ENCODE data around the gene ANKH. TPM values are rescaled to one million over a fixed set of nuclear protein-coding genes. Genes with fewer than 3 reads are reported as not detected.

ANKH gene
- total and polyA plus RNA-seq, 10 of the 15 experiments (the other 5 are each of a cell fraction or from before 2014, with no cell fraction given), result 2.1 to 43.9 (median 14.4) TPM

GRCh38 chr5:14909369-14909768, 37.8 kb upstream of the ANKH start (continued):
- no peak for TF ChIP-seq HSF1 (IDR thresholded peaks at IDR 0.05; ENCODE audit: low read depth, low read length)
- no peak for TF ChIP-seq MTA2 (IDR thresholded peaks at IDR 0.05; ENCODE audit: low read depth)
- TF ChIP-seq ZNF592 (IDR thresholded peaks at IDR 0.05), result no peak
- no peak for TF ChIP-seq ASH2L (IDR thresholded peaks at IDR 0.05; ENCODE audit: borderline replicate concordance, low read depth)
- no peak for TF ChIP-seq CREM (IDR thresholded peaks at IDR 0.05; ENCODE audit: low read depth)
- no peak for TF ChIP-seq TCF12 (IDR thresholded peaks at IDR 0.05; ENCODE audit: low read depth, low read length)
- TF ChIP-seq RAD21 (IDR thresholded peaks at IDR 0.05; ENCODE audit: insufficient read depth, low read depth, low read length), result no peak

DNA sequence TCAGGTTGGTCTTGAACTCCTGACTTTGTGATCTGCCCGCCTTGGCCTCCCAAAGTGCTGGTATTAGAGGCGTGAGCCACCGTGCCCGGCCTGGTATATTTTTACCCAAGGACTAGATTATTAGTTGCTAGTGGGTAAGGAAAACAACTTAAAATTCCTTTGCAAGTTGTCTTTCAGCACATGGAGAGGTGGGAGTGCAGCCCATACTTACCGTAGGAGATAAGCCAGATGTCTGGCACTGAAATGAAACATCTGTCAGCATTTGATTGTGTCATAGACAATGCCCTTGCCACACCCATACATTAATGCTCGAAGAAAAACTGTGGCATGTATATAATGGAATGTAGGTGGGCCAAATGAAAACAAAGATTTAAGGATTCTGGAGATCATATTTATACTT, 36.6 kb upstream of the ANKH start:
- in situ Hi-C loops (cut with MboI), result no loop called here
- CTCF ChIA-PET, result no interaction called here
- no peak overlapping the region for H3K9ac ChIP-seq (ENCODE audit: control insufficient read depth, insufficient read depth, low read length)

More for the DNA sequence above, 36.6 kb upstream of the ANKH start:
- no peaks in the 10 kb centered on the region for H4K20me1 ChIP-seq (ENCODE audit: control insufficient read depth, insufficient read depth)
- no peaks in the 10 kb centered on the region for H3K36me3 ChIP-seq (ENCODE audit: control insufficient read depth in 2 of 2, insufficient read depth in 2 of 2, low read length in 1 of 2)
- 67% methylated on average over 6 of the region's 6 CpGs for WGBS (ENCODE audit: insufficient coverage, insufficient replicate concordance, low lambda C conversion rate, missing lambda C conversion rate)
- H3K9me3 ChIP-seq (replicated peaks; ENCODE audit: control insufficient read depth, insufficient read depth, low read length), result no peaks in the 10 kb centered on the region
- no peak for FAIRE-seq
- H3K4me3 ChIP-seq, result no peak overlapping the region
- intact Hi-C loops (cut with micrococcal nuclease; ENCODE audit: unreplicated experiment), result no loop called here
- no peaks in the 10 kb centered on the region for H3K4me1 ChIP-seq (ENCODE audit: control insufficient read depth, insufficient read depth, low read length)
- TF ChIP-seq MXI1 (IDR thresholded peaks at IDR 0.05; ENCODE audit: low read depth, low read length) (no peak), BACH1 (IDR thresholded peaks at IDR 0.05; ENCODE audit: borderline replicate concordance) (no peak), IKZF2 (IDR thresholded peaks at IDR 0.05) (no peak), ATF7 (IDR thresholded peaks at IDR 0.05; ENCODE audit: low read depth) (no peak), DPF2 (IDR thresholded peaks at IDR 0.05) (no peak), CHD2 (IDR thresholded peaks at IDR 0.05; ENCODE audit: borderline replicate concordance, low read depth, low read length) (no peak), ZSCAN29 (IDR thresholded peaks at IDR 0.05) (no peak), TCF12 (IDR thresholded peaks at IDR 0.05; ENCODE audit: low read depth, low read length) (no peak), SRF (IDR thresholded peaks at IDR 0.05; ENCODE audit: low read depth in 2 of 2, low read length in 2 of 2) (no peak), RAD51 (IDR thresholded peaks at IDR 0.05) (no peak), ZNF384 (IDR thresholded peaks at IDR 0.05; ENCODE audit: borderline replicate concordance, low read depth, low read length) (no peak)
- no peak for DNase-seq (ENCODE audit: low read depth, low spot score)
- RAD21 ChIA-PET (ENCODE audit: unreplicated experiment), result no interaction called here
- SMC1A ChIA-PET (ENCODE audit: uncharacterized antibody, unreplicated experiment), result no interaction called here
- POLR2A ChIA-PET, result no interaction called here
- no peak overlapping the region for H3K27ac ChIP-seq (ENCODE audit: control insufficient read depth, insufficient read depth)
- no peak for ATAC-seq
- no TSS peak for BruUV-seq (replicated peaks)
- no peaks in the 10 kb centered on the region for H3K79me2 ChIP-seq (ENCODE audit: control insufficient read depth, insufficient read depth, low read length)
- H3K4me2 ChIP-seq (ENCODE audit: control insufficient read depth, insufficient read depth), result no peak overlapping the region
- H3K27me3 ChIP-seq (replicated peaks in 1 of 2; ENCODE audit: control insufficient read depth in 2 of 2, insufficient read depth in 2 of 2, low read length in 1 of 2), result no peaks in the 10 kb centered on the region; a peak in 1 of 4 replicates
- no peak overlapping the region for H2AFZ ChIP-seq (ENCODE audit: control insufficient read depth, low read depth, low read length)

Measured in GM12878 (cell line).